ENCODE data around the gene RBL1. TPM values are rescaled to one million over a fixed set of nuclear protein-coding genes. Genes with fewer than 3 reads are reported as not detected.
"Not testable (repeated sequence)": the region's sequence is repeated elsewhere in the genome, so short reads cannot be mapped to it uniquely, and the experiment has no call there.

The RBL1 gene
- total and polyA plus RNA-seq, 12 donors, result 0.97 to 6.5 (median 3.8) TPM

DNA sequence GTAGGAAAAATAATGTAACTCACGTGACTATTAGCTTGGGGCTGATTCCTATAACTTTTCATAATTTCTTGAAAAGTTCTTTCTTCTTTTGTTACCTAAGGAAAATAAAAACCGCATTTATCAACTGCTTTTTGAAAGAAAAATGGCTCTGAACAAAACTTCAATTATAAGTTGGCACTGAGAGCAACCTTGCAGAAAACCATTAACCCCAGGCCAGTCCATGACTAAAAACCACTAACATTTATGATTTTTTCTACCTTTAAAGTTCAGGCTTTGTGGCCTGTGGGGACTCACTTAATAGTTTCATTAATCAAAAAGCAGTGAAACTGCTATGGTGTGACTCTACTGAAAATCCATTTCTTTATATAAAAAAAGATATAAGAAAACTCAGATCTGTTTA, 75.2 kb downstream of the RBL1 start:
- Histone ChIP-seq H3K27ac (no peak overlapping the region), H3K4me3 (no peak overlapping the region), H3K9me3 (no peaks in the 10 kb centered on the region), H3K27me3 (no peaks in the 10 kb centered on the region), H3K4me1 (no peaks in the 10 kb centered on the region), H3K36me3 (peaks cover 0 to 82% (median 7%) of the 10 kb centered on the region in 9 donors)
- ATAC-seq (no peak), DNase-seq (no peak)
- 93 to 95% methylated on average over 2 of the region's 2 CpGs for WGBS, 2 donors
- intact Hi-C loops (cut with DNase I), result no loop called here
- TF ChIP-seq, protein P1, sequence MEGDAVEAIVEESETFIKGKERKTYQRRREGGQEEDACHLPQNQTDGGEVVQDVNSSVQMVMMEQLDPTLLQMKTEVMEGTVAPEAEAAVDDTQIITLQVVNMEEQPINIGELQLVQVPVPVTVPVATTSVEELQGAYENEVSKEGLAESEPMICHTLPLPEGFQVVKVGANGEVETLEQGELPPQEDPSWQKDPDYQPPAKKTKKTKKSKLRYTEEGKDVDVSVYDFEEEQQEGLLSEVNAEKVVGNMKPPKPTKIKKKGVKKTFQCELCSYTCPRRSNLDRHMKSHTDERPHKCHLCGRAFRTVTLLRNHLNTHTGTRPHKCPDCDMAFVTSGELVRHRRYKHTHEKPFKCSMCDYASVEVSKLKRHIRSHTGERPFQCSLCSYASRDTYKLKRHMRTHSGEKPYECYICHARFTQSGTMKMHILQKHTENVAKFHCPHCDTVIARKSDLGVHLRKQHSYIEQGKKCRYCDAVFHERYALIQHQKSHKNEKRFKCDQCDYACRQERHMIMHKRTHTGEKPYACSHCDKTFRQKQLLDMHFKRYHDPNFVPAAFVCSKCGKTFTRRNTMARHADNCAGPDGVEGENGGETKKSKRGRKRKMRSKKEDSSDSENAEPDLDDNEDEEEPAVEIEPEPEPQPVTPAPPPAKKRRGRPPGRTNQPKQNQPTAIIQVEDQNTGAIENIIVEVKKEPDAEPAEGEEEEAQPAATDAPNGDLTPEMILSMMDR (IDR thresholded peaks at IDR 0.05), result no peak

DNA sequence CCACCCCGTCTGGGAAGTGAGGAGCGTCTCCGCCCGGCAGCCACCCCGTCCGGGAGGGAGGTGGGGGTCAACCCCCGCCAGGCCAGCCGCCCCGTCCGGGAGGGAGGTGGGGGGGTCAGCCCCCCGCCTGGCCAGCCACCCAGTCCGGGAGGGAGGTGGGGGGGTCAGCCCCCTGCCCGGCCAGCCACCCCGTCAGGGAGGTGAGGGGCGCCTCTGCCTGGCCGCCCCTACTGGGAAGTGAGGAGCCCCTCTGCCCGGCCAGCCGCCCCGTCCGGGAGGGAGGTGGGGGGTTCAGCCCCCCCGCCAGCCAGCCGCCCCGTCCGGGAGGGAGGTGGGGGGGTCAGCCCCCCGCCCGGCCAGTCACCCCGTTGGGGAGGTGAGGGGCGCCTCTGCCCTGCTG, 83.2 kb downstream of the RBL1 start:
- ATAC-seq; H3K27me3 ChIP-seq; intact Hi-C loops (cut with DNase I); DNase-seq; H3K4me3 ChIP-seq; H3K9me3 ChIP-seq; H3K27ac ChIP-seq: not testable (repeated sequence)
- WGBS, 2 donors, result 95 to 98% methylated on average over 15 to 23 of the region's 28 CpGs
- Histone ChIP-seq H3K4me1 (peaks cover 0 to 17% (median 0%) of the 10 kb centered on the region in 9 donors), H3K36me3 (peaks cover 0 to 40% (median under 1%) of the 10 kb centered on the region in 9 donors)

DNA sequence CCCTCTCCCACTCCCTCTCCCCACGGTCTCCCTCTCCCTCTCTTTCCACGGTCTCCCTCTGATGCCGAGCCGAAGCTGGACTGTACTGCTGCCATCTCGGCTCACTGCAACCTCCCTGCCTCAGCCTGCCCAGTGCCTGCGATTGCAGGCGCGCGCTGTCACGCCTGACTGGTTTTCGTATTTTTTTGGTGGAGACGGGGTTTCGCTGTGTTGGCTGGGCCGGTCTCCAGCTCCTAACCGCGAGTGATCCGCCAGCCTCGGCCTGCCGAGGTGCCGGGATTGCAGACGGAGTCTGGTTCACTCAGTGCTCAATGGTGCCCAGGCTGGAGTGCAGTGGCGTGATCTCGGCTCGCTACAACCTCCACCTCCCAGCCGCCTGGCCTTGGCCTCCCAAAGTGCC, 83.9 kb downstream of the RBL1 start:
- WGBS, 2 donors, result 97% methylated on average over 25 of the region's 25 CpGs
- peaks cover 0 to 18% (median 0%) of the 10 kb centered on the region in 9 donors for H3K4me1 ChIP-seq
- not testable (repeated sequence) for ATAC-seq

GRCh38 chr20:37011147-37011546, 84.7 kb downstream of the RBL1 start:
- peaks cover 0 to 20% (median 0%) of the 10 kb centered on the region in 9 donors for H3K4me1 ChIP-seq
- TF ChIP-seq, protein P1 (IDR thresholded peaks at IDR 0.05), result no peak
- DNase-seq, result no peak
- no peak overlapping the region for H3K4me3 ChIP-seq
- intact Hi-C loops (cut with DNase I), result no loop called here
- no peaks in the 10 kb centered on the region for H3K27me3 ChIP-seq
- ATAC-seq, result no peak
- H3K27ac ChIP-seq, result no peak overlapping the region
- H3K36me3 ChIP-seq, result peaks cover 0 to 35% (median 0%) of the 10 kb centered on the region in 9 donors
- H3K9me3 ChIP-seq, result no peaks in the 10 kb centered on the region

More for the DNA sequence above, 83.9 kb downstream of the RBL1 start:
- peaks cover 0 to 33% (median 0%) of the 10 kb centered on the region in 9 donors for H3K36me3 ChIP-seq
- H3K4me3 ChIP-seq; intact Hi-C loops (cut with DNase I); DNase-seq; H3K27me3 ChIP-seq; H3K9me3 ChIP-seq; H3K27ac ChIP-seq: not testable (repeated sequence)

- Histone ChIP-seq H3K4me1 (peaks cover 0 to 32% (median 0%) of the 10 kb centered on the region in 9 donors), H3K9me3 (no peaks in the 10 kb centered on the region), H3K27ac (peak overlapping the region in 1 of 10 donors; percentile 85), H3K36me3 (peaks cover 0 to 20% (median 5%) of the 10 kb centered on the region in 9 donors), H3K4me3 (no peak overlapping the region), H3K27me3 (no peaks in the 10 kb centered on the region)
- DNase-seq, result no peak
- intact Hi-C loops (cut with DNase I), result no loop called here
- peak in 6 of 8 donors; percentile 31 to 52 (median 45) for ATAC-seq
- TF ChIP-seq, protein P1 (IDR thresholded peaks at IDR 0.05), result peak in 4 of 9 donors; percentile 13 to 44 (median 16)
Observed at GRCh38 chr20:37007898-37008649, 87.7 kb downstream of the RBL1 start.

DNA sequence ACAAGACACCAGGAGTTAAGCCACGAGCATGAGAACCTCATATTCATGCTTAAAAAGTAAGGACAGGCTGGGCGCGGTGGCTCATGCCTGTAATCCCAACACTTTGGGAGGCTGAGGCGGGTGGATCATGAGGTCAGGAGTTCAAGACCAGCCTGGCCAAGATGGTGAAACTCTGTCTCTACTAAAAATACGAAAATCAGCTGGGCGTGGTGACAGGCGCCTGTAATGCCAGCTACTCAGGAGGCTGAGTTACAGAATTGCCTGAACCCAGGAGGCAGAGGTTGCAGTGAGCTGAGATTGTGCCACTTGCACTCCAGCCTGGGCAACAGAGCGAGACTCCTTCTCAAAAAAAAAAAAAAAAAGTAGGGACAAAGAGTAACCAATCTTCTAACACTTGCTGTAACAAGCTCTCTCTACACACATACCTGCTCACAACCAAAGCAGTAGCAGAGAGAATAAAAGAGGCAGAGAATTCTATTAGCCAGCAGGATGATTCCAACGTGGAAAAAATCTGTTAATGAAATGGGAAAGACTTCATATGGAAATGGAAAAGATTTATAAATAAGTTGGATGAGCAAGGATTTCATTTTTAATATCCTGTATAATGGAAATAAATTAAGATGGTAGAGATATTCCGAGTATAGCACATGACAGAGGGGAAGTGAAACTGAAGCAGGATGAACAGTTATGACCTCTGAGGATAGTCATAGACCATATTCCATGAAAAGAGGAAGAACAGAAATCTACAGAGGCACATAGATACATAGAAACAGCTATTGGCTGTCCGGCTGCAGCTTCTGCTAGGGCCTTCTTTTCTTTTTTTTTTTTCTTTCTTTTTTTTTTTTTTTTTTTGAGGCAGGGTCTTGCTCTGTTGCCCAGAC, 90.5 kb downstream of the RBL1 start:
- H3K9me3 ChIP-seq; intact Hi-C loops (cut with DNase I); H3K27me3 ChIP-seq; H3K4me3 ChIP-seq; DNase-seq: not testable (repeated sequence)
- 87 to 92% methylated on average over 11 of the region's 11 CpGs for WGBS, 2 donors
- Histone ChIP-seq H3K4me1 (peaks cover 0 to 32% (median 0%) of the 10 kb centered on the region in 9 donors), H3K27ac (peak overlapping the region in 4 of 10 donors; percentile 2 to 85 (median 6)), H3K36me3 (peaks cover 0 to 28% (median 8%) of the 10 kb centered on the region in 9 donors)
- ATAC-seq, result peak in 7 of 8 donors; percentile 57 to 79 (median 72)

GRCh38 chr20:37001634-37002033, 94.2 kb downstream of the RBL1 start:
- DNase-seq; H3K27ac ChIP-seq; intact Hi-C loops (cut with DNase I); ATAC-seq; H3K9me3 ChIP-seq; H3K4me3 ChIP-seq; H3K27me3 ChIP-seq: not testable (repeated sequence)
- WGBS, 2 donors, result 95 to 97% methylated on average over 1 of the region's 2 CpGs
- Histone ChIP-seq H3K4me1 (peaks cover 0 to 14% (median 0%) of the 10 kb centered on the region in 9 donors), H3K36me3 (peaks cover 0 to 41% (median 8%) of the 10 kb centered on the region in 9 donors)

DNA sequence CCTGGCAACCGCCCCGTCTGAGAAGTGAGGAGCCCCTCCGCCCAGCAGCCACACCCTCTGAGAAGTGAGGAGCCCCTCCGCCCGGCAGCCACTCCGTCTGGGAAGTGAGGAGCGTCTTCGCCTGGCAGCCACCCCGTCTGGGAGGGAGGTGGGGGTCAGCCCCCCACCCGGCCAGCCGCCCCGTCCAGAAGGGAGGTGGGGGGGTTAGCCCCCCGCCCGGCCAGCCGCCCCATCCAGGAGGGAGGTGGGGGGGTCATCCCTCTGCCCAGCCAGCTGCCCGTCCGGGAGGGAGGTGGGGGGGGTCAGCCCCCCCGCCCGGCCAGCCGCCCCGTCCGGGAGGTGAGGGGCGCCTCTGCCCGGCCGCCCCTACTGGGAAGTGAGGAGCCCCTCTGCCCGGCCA, 95.6 kb downstream of the RBL1 start:
- H3K27ac ChIP-seq; H3K27me3 ChIP-seq; intact Hi-C loops (cut with DNase I); DNase-seq; ATAC-seq; H3K4me1 ChIP-seq; H3K4me3 ChIP-seq; H3K9me3 ChIP-seq: not testable (repeated sequence)
- peaks cover 0 to 43% (median 8%) of the 10 kb centered on the region in 9 donors for H3K36me3 ChIP-seq
- 95% methylated on average over 8 of the region's 26 CpGs; no CpG with 5 or more reads in 1 of the 2 donors for WGBS, 2 donors

Data from heart right ventricle (tissue), 16 donors.